Transverse colon (tissue), 4 donors: ENCODE measurements around the gene FAR2. TPM values are rescaled to one million over a fixed set of nuclear protein-coding genes. Genes with fewer than 3 reads are reported as not detected.
A peak's percentile ranks its signal among the peaks of the same experiment; 100 is the strongest.

Experiments
- DNase-seq: peaks from one replicate; pipeline ENCODE4 v3.0.0-alpha.2; 2019
- H3K27ac ChIP-seq, 4 donors: fragments of 200-600 bp; sonication (generic); 2 replicates each; pipeline ENCODE4 v1.5.1; 2016 to 2018; ENCODE audit warnings: inconsistent platforms in 4 of 4
- H3K27me3 ChIP-seq: fragments of 200-600 bp; sonication (generic); 2 replicates; pipeline ENCODE4 v1.5.1; 2017; ENCODE audit warnings: inconsistent platforms
- H3K36me3 ChIP-seq, 4 donors: fragments of 200-600 bp; sonication (generic); 2 replicates each; pipeline ENCODE4 v1.5.1; 2017 to 2019; ENCODE audit warnings: inconsistent platforms in 4 of 4
- H3K4me1 ChIP-seq, 4 donors: fragments of 200-600 bp; sonication (generic); 2 replicates each; pipeline ENCODE4 v1.5.1; 2017 to 2020; ENCODE audit warnings: inconsistent platforms in 4 of 4
- H3K4me3 ChIP-seq, 4 donors: fragments of 200-600 bp; sonication (generic); 1 replicate in 1 of 4; 2 replicates in 3 of 4; pipeline versions ENCODE4 v1.5.1 to v1.6.1; 2017 to 2019; ENCODE audit warnings: inconsistent platforms in 4 of 4
- H3K9me3 ChIP-seq, 2 donors: fragments of 200-600 bp; sonication (generic); 2 replicates each; pipeline ENCODE4 v1.5.1; 2017 to 2019; ENCODE audit warnings: inconsistent platforms in 2 of 2
- CTCF ChIP-seq, 5 experiments: fragments of 200-600 bp in 3 of 5; fragments of 450-650 bp in 2 of 5; sonication (generic) in 3 of 5; IDR thresholded peaks; 1 replicate in 2 of 5; 2 replicates in 3 of 5; pipeline ENCODE4 v1.5.1; 2016 to 2017; ENCODE audit warnings: antibody characterized with exemption in 5 of 5, inconsistent platforms in 3 of 5, mild to moderate bottlenecking in 2 of 5, moderate library complexity in 1 of 5
- EP300 ChIP-seq: sonication (generic); formaldehyde crosslinking; IDR thresholded peaks from one replicate; pipeline ENCODE4 v1.6.1; 2017; ENCODE audit warnings: antibody characterized with exemption, low read depth
- POLR2A ChIP-seq: fragments of 450-650 bp; IDR thresholded peaks from one replicate; pipeline ENCODE4 v1.6.1; 2016; ENCODE audit warnings: antibody characterized with exemption, mild to moderate bottlenecking, moderate library complexity
- POLR2AphosphoS5 ChIP-seq, 3 donors: sonication (generic); formaldehyde crosslinking; IDR thresholded peaks; one replicate each; pipeline ENCODE4 v1.6.1; 2016; ENCODE audit warnings: antibody characterized with exemption in 3 of 3
- WGBS, 2 donors: methylation state at CpG; one replicate each; pipeline ENCODE4 v1.1.5; 2018; ENCODE audit warnings: low coverage in 1 of 2; 5-methylcytosine and 5-hydroxymethylcytosine counted together
- in situ Hi-C, 4 donors: fragments of 200-750 bp; cut with MboI; loops; one replicate each; pipeline versions ENCODE4 v1.15.0 to v1.15.1; 2017; ENCODE audit warnings: low sequenced_read_pairs in 3 of 4, low pct_ligation_motif_present in 1 of 4, low pct_unique_long_range_greater_than_20kb in 1 of 4
- intact Hi-C: fragments of 100-400 bp; cut with DNase I; formaldehyde crosslinking; loops from one replicate; pipeline ENCODE4 v1.15.1; 2023; ENCODE audit warnings: low total_unique reads
- total RNA-seq, 4 donors: library from RNA; depleted of rRNA; stranded (reverse); fragments of >200 nt; gene quantifications; one replicate each; pipeline ENCODE4 v1.1.0, GENCODE V29; 2016

Gene FAR2
- total RNA-seq, 4 donors from 2014 or later: 57.6 to 72.7 (median 65.7) TPM

GRCh38 chr12:29160230-29160629 is 11.2 kb downstream of the FAR2 start:
- in situ Hi-C loops: no loop called here
- DNase-seq: no peak
- WGBS, 2 donors: 85 to 100% methylated on average over 2 to 3 of the region's 3 CpGs
- Histone ChIP-seq H3K4me1 (peaks cover 11 to 40% (median 14%) of the 10 kb centered on the region in 4 donors), H3K9me3 (no peaks in the 10 kb centered on the region), H3K36me3 (no peaks in the 10 kb centered on the region), H3K27ac (peak overlapping the region in 1 of 4 donors; percentile 13), H3K27me3 (no peaks in the 10 kb centered on the region), H3K4me3 (no peak overlapping the region)
- TF ChIP-seq CTCF (IDR thresholded peaks at IDR 0.05): no peak
- TF ChIP-seq EP300: no peak
- no peak for TF ChIP-seq POLR2AphosphoS5 (IDR thresholded peaks at IDR 0.05)
- TF ChIP-seq POLR2A: no peak
- intact Hi-C loops: no loop called here

GRCh38 chr12:29163146-29163545 is 14.1 kb downstream of the FAR2 start:
- H3K27ac ChIP-seq: peak overlapping the region; percentile 78 to 86 (median 85)
- TF ChIP-seq POLR2AphosphoS5 (IDR thresholded peaks at IDR 0.05) (no peak), POLR2A (no peak), CTCF (IDR thresholded peaks at IDR 0.05) (no peak), EP300 (no peak)

GRCh38 chr12:29164477-29165393 is 15.7 kb downstream of the FAR2 start:
- H3K36me3 ChIP-seq: no peaks in the 10 kb centered on the region
- peaks cover 27 to 74% (median 54%) of the 10 kb centered on the region in 4 donors for H3K4me1 ChIP-seq
- no peaks in the 10 kb centered on the region for H3K9me3 ChIP-seq
- TF ChIP-seq POLR2AphosphoS5 (IDR thresholded peaks at IDR 0.05): peak in 2 of 3 donors; percentile 74 to 77
- TF ChIP-seq EP300: no peak
- TF ChIP-seq CTCF (IDR thresholded peaks at IDR 0.05): no peak
- no peak for TF ChIP-seq POLR2A
- intact Hi-C loops: no loop called here
- in situ Hi-C loops: no loop called here
- no peak for DNase-seq
- 10 to 36% methylated on average over 4 to 7 of the region's 7 CpGs for WGBS, 2 donors
- H3K27ac ChIP-seq: peak overlapping the region; percentile 78 to 86 (median 85)
- H3K27me3 ChIP-seq: no peaks in the 10 kb centered on the region
- H3K4me3 ChIP-seq: peak overlapping the region in 1 of 4 donors; percentile 22

More at GRCh38 chr12:29163146-29163545, 14.1 kb downstream of the FAR2 start:
- in situ Hi-C loops (no loop called here), intact Hi-C loops (no loop called here)
- Histone ChIP-seq H3K4me3 (no peak overlapping the region), H3K36me3 (no peaks in the 10 kb centered on the region), H3K9me3 (no peaks in the 10 kb centered on the region), H3K27me3 (no peaks in the 10 kb centered on the region), H3K4me1 (peaks cover 27 to 68% (median 40%) of the 10 kb centered on the region in 4 donors)
- no peak for DNase-seq
- 80 to 83% methylated on average over 4 of the region's 4 CpGs for WGBS, 2 donors

- no peaks in the 10 kb centered on the region for H3K9me3 ChIP-seq
- TF ChIP-seq CTCF (IDR thresholded peaks at IDR 0.05) (no peak), POLR2AphosphoS5 (IDR thresholded peaks at IDR 0.05) (no peak), POLR2A (no peak), EP300 (no peak)
- H3K4me3 ChIP-seq: no peak overlapping the region
- WGBS, 2 donors: 38 to 46% methylated on average over 4 of the region's 4 CpGs
- no peaks in the 10 kb centered on the region for H3K36me3 ChIP-seq
- in situ Hi-C loops: no loop called here
- intact Hi-C loops: no loop called here
- H3K27me3 ChIP-seq: no peaks in the 10 kb centered on the region
- peaks cover 27 to 81% (median 59%) of the 10 kb centered on the region in 4 donors for H3K4me1 ChIP-seq
- H3K27ac ChIP-seq: peak overlapping the region; percentile 57 to 86 (median 85)
- no peak for DNase-seq
Observed at GRCh38 chr12:29167445-29167844, 18.4 kb downstream of the FAR2 start.
